Suprapubic skin (tissue), 4 donors: ENCODE measurements around the gene MIGA1. TPM values are rescaled to one million over a fixed set of nuclear protein-coding genes. Genes with fewer than 3 reads are reported as not detected.
A peak's percentile ranks its signal among the peaks of the same experiment; 100 is the strongest.

Experiments
- DNase-seq, 2 donors: peaks; one replicate each; pipeline ENCODE4 v3.0.0-alpha.2; 2019; ENCODE audit warnings: low spot score in 2 of 2
- H3K27ac ChIP-seq: fragments of 200-600 bp; sonication (generic); one replicate; pipeline ENCODE4 v1.5.1; 2019
- H3K27me3 ChIP-seq: fragments of 200-600 bp; sonication (generic); one replicate; pipeline ENCODE4 v1.5.1; 2019
- H3K36me3 ChIP-seq: fragments of 200-600 bp; sonication (generic); one replicate; pipeline ENCODE4 v1.5.1; 2019
- H3K4me1 ChIP-seq: fragments of 200-600 bp; sonication (generic); one replicate; pipeline ENCODE4 v1.5.1; 2019
- H3K4me3 ChIP-seq: fragments of 200-600 bp; sonication (generic); one replicate; pipeline ENCODE4 v1.5.1; 2019; ENCODE audit warnings: mild to moderate bottlenecking
- H3K9me3 ChIP-seq: fragments of 200-600 bp; sonication (generic); one replicate; pipeline ENCODE4 v1.5.1; 2019
- EP300 ChIP-seq: sonication (generic); formaldehyde crosslinking; IDR thresholded peaks from one replicate; pipeline ENCODE4 v1.6.1; 2017; ENCODE audit warnings: antibody characterized with exemption
- POLR2A ChIP-seq, 2 donors: fragments of 450-650 bp; IDR thresholded peaks; one replicate each; pipeline ENCODE4 v1.6.1; 2017; ENCODE audit warnings: antibody characterized with exemption in 2 of 2, mild to moderate bottlenecking in 2 of 2, moderate library complexity in 2 of 2
- POLR2AphosphoS5 ChIP-seq, 3 donors: sonication (generic); formaldehyde crosslinking; IDR thresholded peaks; one replicate each; pipeline ENCODE4 v1.6.1; 2017; ENCODE audit warnings: antibody characterized with exemption in 3 of 3
- WGBS: methylation state at CpG from one replicate; pipeline ENCODE4 v1.1.5; 2018; 5-methylcytosine and 5-hydroxymethylcytosine counted together
- total RNA-seq, 4 donors: library from RNA; depleted of rRNA; stranded (reverse); fragments of >200 nt; gene quantifications; one replicate each; pipeline ENCODE4 v1.1.0, GENCODE V29; 2016
- TF ChIP-seq, protein P1 (sequence below), 2 donors: fragments of 200-600 bp in 1 of 2; fragments of 450-650 bp in 1 of 2; sonication (generic) in 1 of 2; IDR thresholded peaks; one replicate each; pipeline ENCODE4 v1.5.1; 2016 to 2019; ENCODE audit warnings: antibody characterized with exemption in 2 of 2, mild to moderate bottlenecking in 1 of 2, moderate library complexity in 1 of 2

Gene MIGA1
- total RNA-seq, 4 donors from 2014 or later, result 7.6 to 17.6 (median 10.2) TPM

DNA sequence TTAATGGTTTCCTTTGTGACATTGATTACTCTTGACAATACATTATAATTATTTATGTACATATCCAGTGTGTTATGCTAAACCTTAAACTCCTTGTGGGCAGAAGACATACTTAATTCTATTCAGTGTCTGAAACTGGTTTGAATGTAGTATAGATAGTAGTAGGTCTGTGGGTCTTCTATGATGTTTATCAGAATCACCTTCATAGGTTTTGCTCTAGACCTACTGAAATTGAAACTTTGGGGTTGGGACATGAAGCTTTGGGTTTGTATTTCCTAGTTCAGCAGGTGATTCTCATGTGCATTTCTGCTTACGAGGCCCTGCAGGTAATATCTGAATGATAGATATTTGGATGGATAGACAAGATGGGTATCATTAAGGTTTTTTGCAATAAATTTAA lies 48.6 kb downstream of the MIGA1 start:
- H3K4me3 ChIP-seq, result no peak overlapping the region
- no peak for TF ChIP-seq EP300
- no peak for DNase-seq
- WGBS, result 95% methylated on average over 1 of the region's 1 CpG
- H3K4me1 ChIP-seq, result peaks cover 25% of the 10 kb centered on the region
- no peaks in the 10 kb centered on the region for H3K36me3 ChIP-seq
- H3K27me3 ChIP-seq, result no peaks in the 10 kb centered on the region
- no peak overlapping the region for H3K27ac ChIP-seq
- no peaks in the 10 kb centered on the region for H3K9me3 ChIP-seq

DNA sequence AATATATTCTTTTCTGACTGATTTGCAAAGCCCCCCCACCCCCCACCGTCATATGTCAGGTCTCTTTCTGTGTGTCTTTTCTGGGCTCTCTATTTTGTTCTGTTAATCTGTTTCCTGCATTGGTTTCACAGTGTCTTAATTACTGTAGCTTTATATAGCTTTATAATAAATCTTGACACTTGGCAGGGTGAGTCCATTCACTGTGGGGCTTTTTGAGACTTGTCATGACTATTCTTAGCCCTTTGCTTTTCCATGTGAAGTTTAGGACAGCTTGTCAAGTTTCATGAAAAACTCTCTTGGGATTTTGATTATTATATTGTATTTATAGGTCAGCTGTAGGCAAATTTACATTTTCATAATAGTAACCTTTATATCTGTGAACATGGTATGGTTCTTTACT lies 50.4 kb downstream of the MIGA1 start:
- Histone ChIP-seq H3K27ac (no peak overlapping the region), H3K27me3 (no peaks in the 10 kb centered on the region), H3K4me3 (no peak overlapping the region), H3K4me1 (peaks cover 41% of the 10 kb centered on the region), H3K36me3 (no peaks in the 10 kb centered on the region), H3K9me3 (no peaks in the 10 kb centered on the region)
- DNase-seq, result no peak
- TF ChIP-seq POLR2AphosphoS5 (IDR thresholded peaks at IDR 0.05), result no peak
- TF ChIP-seq, protein P1, sequence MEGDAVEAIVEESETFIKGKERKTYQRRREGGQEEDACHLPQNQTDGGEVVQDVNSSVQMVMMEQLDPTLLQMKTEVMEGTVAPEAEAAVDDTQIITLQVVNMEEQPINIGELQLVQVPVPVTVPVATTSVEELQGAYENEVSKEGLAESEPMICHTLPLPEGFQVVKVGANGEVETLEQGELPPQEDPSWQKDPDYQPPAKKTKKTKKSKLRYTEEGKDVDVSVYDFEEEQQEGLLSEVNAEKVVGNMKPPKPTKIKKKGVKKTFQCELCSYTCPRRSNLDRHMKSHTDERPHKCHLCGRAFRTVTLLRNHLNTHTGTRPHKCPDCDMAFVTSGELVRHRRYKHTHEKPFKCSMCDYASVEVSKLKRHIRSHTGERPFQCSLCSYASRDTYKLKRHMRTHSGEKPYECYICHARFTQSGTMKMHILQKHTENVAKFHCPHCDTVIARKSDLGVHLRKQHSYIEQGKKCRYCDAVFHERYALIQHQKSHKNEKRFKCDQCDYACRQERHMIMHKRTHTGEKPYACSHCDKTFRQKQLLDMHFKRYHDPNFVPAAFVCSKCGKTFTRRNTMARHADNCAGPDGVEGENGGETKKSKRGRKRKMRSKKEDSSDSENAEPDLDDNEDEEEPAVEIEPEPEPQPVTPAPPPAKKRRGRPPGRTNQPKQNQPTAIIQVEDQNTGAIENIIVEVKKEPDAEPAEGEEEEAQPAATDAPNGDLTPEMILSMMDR (IDR thresholded peaks at IDR 0.05), result no peak
- no peak for TF ChIP-seq POLR2A (IDR thresholded peaks at IDR 0.05)
- TF ChIP-seq EP300, result no peak
- WGBS, result 71% methylated on average over 1 of the region's 1 CpG

DNA sequence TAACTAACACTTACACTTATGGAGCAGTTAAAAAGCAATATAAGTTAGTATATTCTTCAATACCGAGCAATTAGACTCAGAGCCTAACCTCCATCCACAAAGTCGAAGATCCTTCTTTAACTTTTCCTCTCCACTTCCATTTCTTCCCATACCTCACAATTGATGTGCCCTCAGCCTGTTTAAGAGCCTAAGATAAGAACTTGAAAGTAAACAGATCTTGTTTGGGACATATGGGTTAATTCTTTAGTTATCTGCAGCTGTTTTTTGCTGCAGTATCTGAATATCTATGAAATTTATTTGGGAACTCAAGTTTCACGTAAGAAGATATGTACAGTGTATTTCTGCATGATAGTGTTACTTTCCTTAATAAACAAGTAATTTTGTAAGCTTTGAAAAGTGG lies 51.5 kb downstream of the MIGA1 start:
- H3K27me3 ChIP-seq, result no peaks in the 10 kb centered on the region
- H3K4me3 ChIP-seq, result no peak overlapping the region
- no peaks in the 10 kb centered on the region for H3K9me3 ChIP-seq
- no peak overlapping the region for H3K27ac ChIP-seq
- WGBS, result 89% methylated on average over 3 of the region's 3 CpGs
- DNase-seq, result no peak
- no peaks in the 10 kb centered on the region for H3K36me3 ChIP-seq
- TF ChIP-seq POLR2A (IDR thresholded peaks at IDR 0.05), result no peak
- peaks cover 44% of the 10 kb centered on the region for H3K4me1 ChIP-seq

DNA sequence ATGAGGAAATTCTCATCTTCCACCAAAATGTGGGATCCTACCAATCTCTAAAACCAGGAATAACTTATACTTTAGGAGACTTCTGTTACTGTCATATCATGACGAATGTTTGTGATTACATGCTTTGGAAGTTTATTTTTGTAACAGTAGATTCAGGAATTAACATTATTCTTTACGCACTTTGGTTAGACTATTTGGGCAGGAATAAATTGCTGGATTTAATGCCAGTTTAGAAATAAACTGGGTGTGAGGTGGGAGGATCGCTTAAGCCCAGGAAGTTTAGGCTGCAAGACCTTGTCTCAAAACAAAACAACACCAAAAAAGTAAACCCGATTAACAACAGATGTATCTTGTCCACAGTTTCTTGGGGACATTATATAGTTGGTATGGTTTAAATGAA lies 52.1 kb downstream of the MIGA1 start:
- H3K36me3 ChIP-seq, result peaks cover 2% of the 10 kb centered on the region
- DNase-seq, result no peak
- peak overlapping the region; percentile 79 for H3K27ac ChIP-seq
- WGBS, result 65% methylated on average over 4 of the region's 4 CpGs
- H3K27me3 ChIP-seq, result no peaks in the 10 kb centered on the region
- H3K9me3 ChIP-seq, result no peaks in the 10 kb centered on the region
- H3K4me1 ChIP-seq, result peaks cover 44% of the 10 kb centered on the region
- no peak overlapping the region for H3K4me3 ChIP-seq
- TF ChIP-seq POLR2A (IDR thresholded peaks at IDR 0.05) (no peak), POLR2AphosphoS5 (IDR thresholded peaks at IDR 0.05) (no peak), EP300 (no peak)
- TF ChIP-seq, protein P1 (IDR thresholded peaks at IDR 0.05), result no peak

DNA sequence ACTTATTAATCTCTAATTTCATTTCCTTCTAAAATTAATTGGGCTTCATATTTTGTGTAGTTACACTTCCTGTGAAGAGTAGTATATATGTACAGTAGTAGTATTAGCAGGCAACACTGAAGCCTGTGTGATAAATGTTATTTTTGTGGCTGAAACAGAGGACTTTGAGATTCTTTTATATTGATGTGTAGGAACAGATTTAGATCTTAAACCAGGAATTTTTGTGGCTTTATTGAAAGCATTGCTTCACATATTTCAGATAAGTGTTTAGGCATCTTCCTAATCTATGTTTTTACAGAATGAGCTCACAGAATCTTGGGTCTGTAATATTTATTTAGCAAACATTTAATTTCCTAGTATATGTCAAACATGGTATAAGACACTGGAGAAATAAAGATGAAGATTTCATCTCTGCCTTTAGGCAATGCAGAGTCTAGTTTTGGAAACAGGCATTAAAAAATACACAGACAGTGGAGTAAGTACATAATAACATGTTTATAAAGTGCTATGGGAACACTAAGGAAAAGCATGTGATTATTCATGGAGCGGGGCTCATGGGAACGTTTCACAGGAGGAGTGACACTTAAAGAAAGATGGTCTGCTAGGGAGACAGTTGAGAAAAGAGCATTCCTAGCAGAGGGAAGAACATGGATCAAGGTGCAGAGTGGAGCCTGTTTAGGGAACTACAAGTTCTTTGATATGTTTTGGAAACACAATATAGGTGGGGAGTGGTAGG lies 52.7 kb downstream of the MIGA1 start:
- Histone ChIP-seq H3K4me1 (peaks cover 44% of the 10 kb centered on the region), H3K27ac (peak overlapping the region; percentile 79), H3K4me3 (no peak overlapping the region), H3K36me3 (peaks cover 2% of the 10 kb centered on the region), H3K9me3 (no peaks in the 10 kb centered on the region), H3K27me3 (no peaks in the 10 kb centered on the region)
- TF ChIP-seq, protein P1 (IDR thresholded peaks at IDR 0.05), result no peak
- TF ChIP-seq POLR2A (IDR thresholded peaks at IDR 0.05) (no peak), EP300 (no peak), POLR2AphosphoS5 (IDR thresholded peaks at IDR 0.05) (no peak)
- DNase-seq, result no peak
- WGBS, result 20% methylated on average over 2 of the region's 2 CpGs

DNA sequence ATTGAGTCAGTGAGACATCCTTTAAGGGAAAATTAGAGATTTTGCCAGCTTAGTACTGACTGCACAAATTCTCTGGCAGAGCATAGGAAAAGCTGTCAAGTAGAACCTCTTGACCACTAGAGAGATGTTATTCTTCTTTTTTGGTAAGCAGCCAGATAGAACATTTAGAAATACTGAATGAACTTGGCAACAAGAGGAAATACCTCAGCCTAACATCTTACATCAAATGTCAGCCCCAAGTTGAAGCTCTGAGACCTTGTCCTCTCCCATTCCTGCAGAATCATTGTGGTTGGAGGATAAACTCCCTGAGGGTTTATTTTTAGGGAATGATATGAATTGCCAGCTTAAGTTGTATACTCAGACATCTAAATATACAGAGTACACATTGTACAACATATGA lies 53.5 kb downstream of the MIGA1 start:
- peak overlapping the region; percentile 79 for H3K27ac ChIP-seq
- peaks cover 2% of the 10 kb centered on the region for H3K36me3 ChIP-seq
- no peak overlapping the region for H3K4me3 ChIP-seq
- no peak for DNase-seq
- TF ChIP-seq POLR2AphosphoS5 (IDR thresholded peaks at IDR 0.05) (peak in 2 of 3 donors; percentile 7 to 26), EP300 (peak; percentile 14), POLR2A (IDR thresholded peaks at IDR 0.05) (no peak)
- TF ChIP-seq, protein P1 (IDR thresholded peaks at IDR 0.05), result no peak
- no peaks in the 10 kb centered on the region for H3K9me3 ChIP-seq
- peaks cover 44% of the 10 kb centered on the region for H3K4me1 ChIP-seq
- no peaks in the 10 kb centered on the region for H3K27me3 ChIP-seq
